GM18508 (cell line): ENCODE data around the gene URGCP.

Source experiments
- ATAC-seq: cut with Tn5 transposase; IDR thresholded peaks from one replicate; pipeline ENCODE4 v1.9.1; 2021; ENCODE audit warnings: moderate number of reproducible peaks; ENCODE audit not compliant: insufficient read depth, unreplicated experiment

Gene URGCP

GRCh38 chr7:43876241-43876640 is 30.2 kb downstream of the URGCP start:
- ATAC-seq, result no peak

DNA sequence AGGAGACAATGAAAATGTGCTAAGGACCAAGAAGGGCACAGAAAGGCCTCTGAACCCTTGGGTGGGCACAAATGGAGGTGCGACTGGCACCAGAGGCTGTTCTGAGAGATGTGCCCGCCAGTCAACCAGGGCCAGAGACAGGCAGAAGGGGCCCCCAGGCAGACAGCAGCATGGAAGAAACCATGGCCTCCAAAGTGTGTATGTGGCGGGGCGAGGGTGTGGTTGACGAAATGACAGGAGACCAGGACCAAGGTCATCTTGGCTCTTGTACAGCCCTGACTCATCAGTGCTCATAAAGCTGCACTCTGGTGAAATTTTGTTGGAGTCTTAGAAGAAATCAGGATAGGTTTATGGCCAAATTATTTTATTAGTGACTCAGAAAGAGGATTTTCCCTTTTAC is 33.1 kb downstream of the URGCP start:
- ATAC-seq, result no peak

DNA sequence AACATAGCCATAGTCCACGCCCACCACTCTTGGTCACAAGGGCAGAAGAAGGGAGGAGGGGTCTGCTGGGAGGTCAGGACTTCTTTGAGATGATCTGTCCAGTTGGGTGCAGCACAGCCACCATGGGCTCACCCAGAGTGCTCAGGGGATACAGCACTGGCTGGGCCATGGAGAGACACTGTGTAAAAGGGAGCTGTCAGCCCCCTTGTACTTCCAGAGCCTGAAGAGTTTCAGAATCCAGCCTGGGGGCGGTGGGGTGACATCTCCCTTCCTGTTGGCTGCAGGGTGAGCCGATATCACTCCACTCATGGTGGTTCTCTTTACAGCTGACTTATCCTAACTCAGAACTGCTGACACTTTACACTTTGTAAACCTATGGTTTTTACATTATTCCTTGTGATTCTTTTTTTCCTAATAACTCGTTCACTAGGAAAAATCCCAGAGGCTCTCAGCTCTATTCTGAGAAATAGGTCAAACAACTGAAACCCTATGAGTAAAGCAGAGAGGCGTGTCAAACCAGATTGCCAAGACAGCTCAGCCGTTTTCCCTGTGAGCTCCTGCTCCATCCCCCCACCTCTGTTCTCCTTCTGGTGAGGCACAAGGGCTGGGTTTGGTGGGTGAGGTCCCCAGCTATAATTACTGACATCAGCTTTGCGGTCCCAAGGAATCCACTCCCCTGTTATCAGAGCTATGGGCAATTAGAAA is 33.8 kb downstream of the URGCP start:
- no peak for ATAC-seq

DNA sequence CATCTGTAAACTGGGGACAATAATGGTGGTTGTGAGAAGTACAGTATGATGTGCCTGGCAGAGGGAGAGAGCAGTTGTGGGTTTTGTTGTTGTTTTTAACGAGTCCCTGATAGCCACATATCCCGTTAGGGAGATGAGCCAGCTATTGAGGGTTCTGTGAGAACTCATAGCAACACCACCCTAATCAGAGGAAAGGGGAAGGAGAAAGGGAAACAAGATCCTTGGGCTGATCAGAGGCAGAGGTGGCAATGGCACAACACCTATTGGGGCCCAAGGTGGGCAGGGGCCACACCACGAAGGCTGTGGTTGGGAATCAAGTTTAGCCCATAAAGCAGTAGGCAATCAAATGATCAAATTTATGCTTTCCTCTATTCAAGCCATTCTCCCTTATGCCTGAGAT is 35.3 kb downstream of the URGCP start:
- no peak for ATAC-seq

- no peak for ATAC-seq
Observed at GRCh38 chr7:43870316-43870715, 36.1 kb downstream of the URGCP start.

DNA sequence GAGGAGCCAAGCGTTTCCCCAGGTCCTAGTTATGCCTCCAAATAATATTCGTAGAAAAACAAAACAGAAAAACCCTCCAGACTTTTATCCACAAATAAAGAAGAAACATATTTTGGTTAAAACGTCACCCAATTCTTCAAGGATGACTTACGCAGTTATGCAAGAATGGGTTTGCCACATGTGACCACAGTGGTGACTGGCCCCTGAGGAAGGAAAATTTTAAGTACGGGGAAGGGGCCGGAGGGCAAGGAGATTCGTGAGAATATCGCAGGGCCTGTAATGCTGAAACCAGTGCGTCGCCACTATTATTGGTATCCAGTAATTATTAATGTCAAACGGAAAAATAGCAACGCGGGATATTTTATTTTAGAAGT is 36.5 kb downstream of the URGCP start:
- ATAC-seq, result no peak

DNA sequence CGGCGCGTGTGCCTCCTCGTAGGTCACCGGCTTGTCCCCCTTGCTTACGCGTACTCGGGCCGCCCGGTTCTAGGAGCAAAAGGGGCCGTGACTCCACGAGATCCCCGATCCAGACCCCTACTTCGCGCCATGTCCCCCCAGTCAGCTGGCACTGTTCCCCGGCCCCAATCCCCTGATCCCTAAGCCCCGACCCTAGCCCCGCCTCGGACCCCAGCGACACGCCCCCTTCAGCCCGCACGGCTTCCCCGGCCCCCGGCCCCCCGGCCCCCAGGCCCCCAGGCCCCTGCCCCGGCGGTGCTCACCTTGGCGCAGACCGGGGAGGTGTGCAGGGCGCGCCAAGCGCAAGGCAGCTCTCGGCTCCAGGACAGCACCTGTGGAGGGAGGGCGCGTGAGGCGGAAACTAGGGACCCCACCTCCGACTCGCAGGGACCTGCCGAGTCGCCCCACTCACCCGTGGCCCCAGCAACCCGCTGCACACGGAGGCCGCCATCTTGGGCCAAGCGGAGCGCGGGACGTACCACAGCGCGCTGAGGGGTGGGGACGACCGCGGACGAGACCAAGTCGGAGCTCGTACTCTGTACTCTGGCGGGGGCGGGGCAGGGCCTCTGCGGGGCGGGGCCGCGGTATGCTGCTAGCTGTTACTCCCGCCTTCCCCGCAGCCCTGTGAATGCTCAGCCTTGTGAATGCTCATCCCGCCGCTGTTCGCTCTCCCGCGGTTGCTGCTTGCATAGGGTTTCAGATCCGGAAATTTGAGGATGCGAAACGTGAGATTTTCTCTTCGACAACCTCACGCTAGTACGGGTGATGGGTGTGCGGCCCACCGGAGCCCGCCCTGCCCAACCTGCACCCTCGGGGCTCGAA is 37.2 kb downstream of the URGCP start, which contains the start of gene MRPS24:
Gene MRPS24 (minus strand): TSS at position 512 of the 861 bp plus-strand sequence. CDS start 22 bp downstream, at position 490.
- ATAC-seq, result peak; percentile 61

DNA sequence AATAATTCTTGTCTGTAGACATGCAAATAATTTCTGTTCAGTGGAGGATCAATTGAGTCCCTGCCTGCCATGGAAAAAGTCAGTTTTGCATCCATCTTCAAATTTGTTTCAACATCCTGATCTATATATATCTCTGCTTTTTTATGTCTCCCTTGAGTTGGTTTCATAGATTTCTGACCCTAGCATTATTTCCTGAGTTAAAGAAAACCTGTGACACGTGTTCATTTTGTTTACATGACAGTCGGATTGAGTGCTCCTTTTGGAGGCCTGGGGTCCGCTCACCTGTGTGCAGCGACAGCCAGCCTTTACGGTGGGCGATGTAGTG is 37.8 kb downstream of the URGCP start:
- ATAC-seq, result no peak

DNA sequence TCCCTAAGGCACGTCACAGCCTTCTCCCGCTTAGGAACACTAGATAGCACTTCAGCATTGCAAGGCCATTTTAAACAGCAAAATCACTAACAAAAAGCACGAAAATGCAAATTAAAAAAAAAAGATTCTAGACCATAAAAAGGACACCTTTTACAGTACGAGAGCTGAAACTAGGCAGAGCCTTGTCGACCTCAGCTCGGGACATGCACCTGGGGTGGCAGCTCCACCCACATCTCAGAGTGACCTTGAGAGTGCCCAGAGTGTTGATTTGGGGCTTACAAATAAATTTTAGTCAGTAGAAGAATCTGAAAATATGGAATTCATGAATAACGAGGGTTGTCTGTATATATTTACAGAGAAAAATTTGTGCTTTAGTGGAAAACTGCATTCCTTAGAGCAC is 38.2 kb downstream of the URGCP start:
- ATAC-seq, result no peak

- no peak for ATAC-seq
Observed at GRCh38 chr7:43865277-43865676, 41.1 kb downstream of the URGCP start.

DNA sequence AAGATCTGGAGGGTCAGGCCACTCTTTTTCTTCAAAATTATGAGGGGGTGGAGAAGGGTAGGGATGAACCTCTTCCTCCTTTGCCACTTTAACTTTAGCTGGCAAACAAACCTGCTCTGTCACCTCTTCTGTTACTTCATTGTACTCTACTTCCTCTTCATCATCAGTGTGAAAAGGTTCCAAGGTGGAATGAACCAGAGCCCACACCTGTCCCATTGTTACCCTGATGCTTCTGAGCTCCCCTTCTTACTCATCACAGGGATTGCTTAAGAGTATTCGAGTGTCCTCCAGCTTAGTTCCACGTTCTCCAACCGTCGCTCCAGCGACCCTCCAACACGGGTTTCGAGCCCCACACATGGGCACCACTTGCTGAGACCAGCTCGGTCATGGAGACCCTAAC is 42.3 kb downstream of the URGCP start:
- no peak for ATAC-seq

GRCh38 chr7:43856996-43857395 is 49.4 kb downstream of the URGCP start:
- ATAC-seq, result no peak

DNA sequence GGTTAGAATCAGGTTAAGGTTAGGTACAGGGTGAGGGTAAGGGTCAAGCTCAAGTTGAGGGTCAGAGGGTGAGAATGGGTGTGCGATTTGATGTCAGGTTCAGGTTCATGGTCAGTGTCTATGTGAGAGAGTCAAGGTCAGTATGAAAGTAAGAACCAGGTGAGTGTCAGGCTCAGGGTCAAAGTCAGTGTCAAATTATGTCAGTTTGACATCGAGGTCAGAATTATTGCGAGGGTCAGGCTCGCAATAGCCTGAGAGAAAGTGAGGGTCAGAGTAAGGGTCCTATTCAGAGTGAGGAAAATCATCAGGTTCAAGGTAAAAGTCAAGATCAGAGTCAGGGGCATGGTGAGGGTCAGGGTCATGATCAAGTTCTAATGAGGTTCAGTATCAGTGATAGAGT is 50.1 kb downstream of the URGCP start:
- ATAC-seq, result no peak

DNA sequence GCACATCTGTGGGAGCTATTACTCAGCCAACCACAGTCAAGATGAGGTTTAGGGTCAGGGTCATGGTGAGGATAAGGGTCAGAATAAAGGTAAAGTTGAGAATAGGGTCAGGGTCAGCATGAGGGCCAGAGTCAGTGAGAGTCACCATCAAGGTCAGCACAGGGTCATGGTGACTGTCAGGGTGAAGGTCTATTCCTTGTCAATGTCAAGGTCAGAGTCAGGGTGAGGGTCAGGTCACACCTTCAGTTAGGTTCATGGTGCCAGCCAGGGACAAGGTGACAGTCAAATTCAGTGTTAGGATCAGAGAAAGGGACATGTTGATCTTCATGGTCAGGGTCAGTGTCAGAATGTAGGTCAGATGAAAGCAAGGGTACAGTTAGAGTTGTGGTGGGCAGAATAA is 51.2 kb downstream of the URGCP start:
- ATAC-seq, result no peak

GRCh38 chr7:43851805-43852204 is 54.6 kb downstream of the URGCP start:
- no peak for ATAC-seq

GRCh38 chr7:43850348-43851116 is 55.9 kb downstream of the URGCP start:
- ATAC-seq, result peak; percentile 74

DNA sequence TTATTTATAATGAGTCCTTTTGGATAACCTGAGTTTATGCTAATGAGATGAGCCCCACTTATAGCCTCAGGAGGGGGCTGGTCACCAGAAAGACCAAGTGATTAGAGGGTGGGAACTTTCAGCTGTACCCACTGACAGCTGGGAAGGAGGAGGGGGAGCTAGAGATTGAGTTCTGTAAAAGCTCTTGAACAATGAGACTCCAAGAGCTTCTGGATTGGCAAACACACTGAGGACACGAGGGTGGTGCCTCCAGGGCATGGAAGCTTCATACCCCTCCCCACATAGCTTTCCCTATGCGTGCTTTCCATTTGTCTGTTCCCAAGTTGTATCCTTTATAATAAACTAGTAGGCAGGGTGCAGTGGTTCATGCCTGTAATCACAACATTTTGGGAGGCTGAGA is 57.3 kb downstream of the URGCP start:
- no peak for ATAC-seq

- ATAC-seq, result no peak
Observed at GRCh38 chr7:43847496-43847895, 58.9 kb downstream of the URGCP start.

DNA sequence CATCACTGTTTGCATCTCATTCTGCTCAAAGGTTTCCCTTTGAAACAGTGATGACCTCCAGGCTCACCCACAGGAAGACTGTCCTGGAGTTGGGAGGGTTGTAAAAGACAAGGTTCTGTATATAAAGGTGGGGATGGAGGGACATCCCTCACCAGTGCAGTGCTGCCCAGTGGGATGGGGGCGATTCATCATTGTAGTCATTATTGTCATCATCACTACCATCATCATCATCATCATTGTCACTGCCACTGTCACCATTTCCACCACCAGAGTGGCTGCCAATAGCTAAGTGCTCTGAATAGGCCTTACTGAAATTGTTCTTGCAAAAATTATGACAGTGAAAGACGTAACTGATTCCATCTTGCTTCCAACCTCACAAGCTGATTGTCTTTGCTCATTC is 61.7 kb downstream of the URGCP start:
- ATAC-seq, result no peak

GRCh38 chr7:43844257-43844656 is 62.1 kb downstream of the URGCP start:
- no peak for ATAC-seq

- ATAC-seq, result no peak
Observed at GRCh38 chr7:43843296-43843695, 63.1 kb downstream of the URGCP start.
